ENCODE measurements around the gene SDCBP2.

The SDCBP2 gene

GRCh38 chr20:1321654-1321939 is 7.3 kb downstream of the SDCBP2 start:
- peaks cover 15% of the 10 kb centered on the region for H3K4me1 ChIP-seq (ENCODE audit: insufficient read depth, low read length)
- peaks cover 3% of the 10 kb centered on the region for H3K27me3 ChIP-seq (ENCODE audit: insufficient read depth, low read length)
- H2AFZ ChIP-seq (ENCODE audit: low read depth, low read length): no peak overlapping the region
- no peaks in the 10 kb centered on the region for H3K36me3 ChIP-seq (ENCODE audit: insufficient read depth, low read length)
- no peaks in the 10 kb centered on the region for H3K9me3 ChIP-seq (ENCODE audit: low read length)
- no peak overlapping the region for H3K4me3 ChIP-seq (ENCODE audit: low read length)

- Histone ChIP-seq H3K4me1 (ENCODE audit: insufficient read depth, low read length) (peaks cover 9% of the 10 kb centered on the region), H3K36me3 (ENCODE audit: insufficient read depth, low read length) (no peaks in the 10 kb centered on the region), H3K27me3 (ENCODE audit: insufficient read depth, low read length) (peaks cover 3% of the 10 kb centered on the region), H3K4me3 (ENCODE audit: low read length) (no peak overlapping the region), H3K9me3 (ENCODE audit: low read length) (no peaks in the 10 kb centered on the region), H2AFZ (ENCODE audit: low read depth, low read length) (no peak overlapping the region)
Measured at GRCh38 chr20:1320902-1321653, 7.9 kb downstream of the SDCBP2 start.

- H3K27me3 ChIP-seq (ENCODE audit: insufficient read depth, low read length): peaks cover 3% of the 10 kb centered on the region
Measured at GRCh38 chr20:1320016-1320415, 8.9 kb downstream of the SDCBP2 start.

GRCh38 chr20:1319462-1319861 is 9.5 kb downstream of the SDCBP2 start:
- peaks cover 3% of the 10 kb centered on the region for H3K27me3 ChIP-seq (ENCODE audit: insufficient read depth, low read length)

More at GRCh38 chr20:1320016-1320415, 8.9 kb downstream of the SDCBP2 start:
- Histone ChIP-seq H3K9me3 (ENCODE audit: low read length) (no peaks in the 10 kb centered on the region), H3K4me3 (ENCODE audit: low read length) (no peak overlapping the region), H3K36me3 (ENCODE audit: insufficient read depth, low read length) (no peaks in the 10 kb centered on the region), H2AFZ (ENCODE audit: low read depth, low read length) (no peak overlapping the region), H3K4me1 (ENCODE audit: insufficient read depth, low read length) (peaks cover 6% of the 10 kb centered on the region)

DNA sequence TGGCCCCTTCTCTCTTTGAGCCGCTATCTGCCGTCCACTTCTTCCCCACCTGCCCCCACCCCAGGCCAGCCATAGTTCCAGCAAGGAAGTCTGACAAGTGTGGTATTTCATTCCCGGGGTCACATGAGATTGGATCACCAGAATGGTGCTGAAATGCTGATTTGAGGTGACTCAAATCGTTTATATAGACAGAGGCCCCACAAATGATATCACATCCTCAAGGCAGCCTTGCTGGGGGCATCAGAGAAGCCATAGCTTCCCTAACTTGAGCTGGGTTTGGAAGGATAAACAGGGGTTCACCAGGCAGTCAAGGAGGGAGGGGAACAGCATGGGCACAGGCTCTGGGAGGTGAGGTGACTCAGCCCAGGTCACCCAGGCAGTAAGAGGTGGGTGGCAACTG is 9.9 kb downstream of the SDCBP2 start:
- Histone ChIP-seq H2AFZ (ENCODE audit: low read depth, low read length) (no peak overlapping the region), H3K4me3 (ENCODE audit: low read length) (no peak overlapping the region), H3K36me3 (ENCODE audit: insufficient read depth, low read length) (no peaks in the 10 kb centered on the region), H3K27me3 (ENCODE audit: insufficient read depth, low read length) (peaks cover 3% of the 10 kb centered on the region), H3K9me3 (ENCODE audit: low read length) (no peaks in the 10 kb centered on the region), H3K4me1 (ENCODE audit: insufficient read depth, low read length) (no peaks in the 10 kb centered on the region)

More at GRCh38 chr20:1319462-1319861, 9.5 kb downstream of the SDCBP2 start:
- Histone ChIP-seq H3K36me3 (ENCODE audit: insufficient read depth, low read length) (no peaks in the 10 kb centered on the region), H3K4me3 (ENCODE audit: low read length) (no peak overlapping the region), H3K4me1 (ENCODE audit: insufficient read depth, low read length) (peaks cover under 1% of the 10 kb centered on the region), H2AFZ (ENCODE audit: low read depth, low read length) (no peak overlapping the region), H3K9me3 (ENCODE audit: low read length) (no peaks in the 10 kb centered on the region)

DNA sequence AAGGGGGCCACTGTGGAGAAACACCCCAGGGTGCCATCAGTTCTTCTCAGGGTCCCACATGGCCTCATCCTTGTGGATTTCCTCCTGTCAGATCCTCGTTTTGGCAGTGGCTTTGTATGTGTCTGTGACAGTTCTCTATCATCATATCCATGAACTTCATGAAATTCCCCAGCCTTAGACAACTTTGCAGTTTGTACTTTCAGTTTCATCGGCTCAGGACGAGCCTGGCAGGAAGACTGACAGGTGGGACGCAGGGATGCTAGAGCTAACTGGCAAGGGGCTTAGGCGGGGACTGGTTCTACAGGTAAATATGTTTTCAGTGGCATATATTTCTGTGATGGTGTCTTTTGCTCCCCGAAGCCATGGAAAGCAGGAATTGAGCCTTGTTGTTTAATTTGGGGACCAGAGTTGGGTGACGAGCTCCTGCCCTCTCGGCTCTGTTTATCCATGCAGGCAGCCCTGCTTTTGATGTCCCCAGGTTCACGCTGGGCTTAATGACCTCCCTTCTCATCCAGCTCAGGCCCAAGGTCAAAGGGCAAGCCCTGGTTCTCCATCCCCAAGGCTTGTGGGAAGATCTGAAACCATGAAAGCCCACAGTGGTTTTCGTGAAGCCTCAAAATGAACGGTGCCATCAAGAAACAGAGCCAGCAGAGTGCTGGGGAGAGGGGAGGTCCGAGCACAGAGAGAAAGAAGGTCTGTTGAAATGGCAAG is 11.2 kb downstream of the SDCBP2 start:
- H3K27me3 ChIP-seq (ENCODE audit: insufficient read depth, low read length): peaks cover 3% of the 10 kb centered on the region
- H3K9me3 ChIP-seq (ENCODE audit: low read length): no peaks in the 10 kb centered on the region
- no peaks in the 10 kb centered on the region for H3K36me3 ChIP-seq (ENCODE audit: insufficient read depth, low read length)
- H2AFZ ChIP-seq (ENCODE audit: low read depth, low read length): no peak overlapping the region
- no peak overlapping the region for H3K4me3 ChIP-seq (ENCODE audit: low read length)
- no peaks in the 10 kb centered on the region for H3K4me1 ChIP-seq (ENCODE audit: insufficient read depth, low read length)

DNA sequence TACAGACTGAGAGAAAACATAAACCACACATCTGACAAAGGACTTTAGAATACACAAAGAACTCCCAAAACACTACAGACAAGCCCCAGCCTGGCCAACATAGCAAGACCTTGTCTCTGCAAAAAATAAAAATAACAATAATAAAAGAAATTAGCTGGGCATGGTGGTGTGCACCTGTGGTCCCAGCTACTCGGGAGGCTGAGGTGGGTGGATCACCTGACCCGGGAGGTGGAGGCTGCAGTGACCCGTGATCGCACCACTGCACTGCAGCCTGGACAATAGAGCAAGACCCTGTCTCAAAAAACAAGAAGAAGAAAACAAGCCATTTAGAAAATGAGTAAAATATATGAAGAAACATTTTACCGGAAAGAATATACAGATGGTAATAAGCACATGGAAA is 13.1 kb downstream of the SDCBP2 start:
- H3K36me3 ChIP-seq (ENCODE audit: insufficient read depth, low read length): no peaks in the 10 kb centered on the region
- H2AFZ ChIP-seq (ENCODE audit: low read depth, low read length): no peak overlapping the region
- H3K4me1 ChIP-seq (ENCODE audit: insufficient read depth, low read length): no peaks in the 10 kb centered on the region
- H3K4me3 ChIP-seq (ENCODE audit: low read length): no peak overlapping the region
- H3K27me3 ChIP-seq (ENCODE audit: insufficient read depth, low read length): peaks cover 3% of the 10 kb centered on the region
- no peaks in the 10 kb centered on the region for H3K9me3 ChIP-seq (ENCODE audit: low read length)

GRCh38 chr20:1313236-1313964 is 15.5 kb downstream of the SDCBP2 start:
- Histone ChIP-seq H3K4me3 (ENCODE audit: low read length) (no peak overlapping the region), H3K9me3 (ENCODE audit: low read length) (no peaks in the 10 kb centered on the region), H2AFZ (ENCODE audit: low read depth, low read length) (no peak overlapping the region), H3K4me1 (ENCODE audit: insufficient read depth, low read length) (peaks cover 18% of the 10 kb centered on the region), H3K27me3 (ENCODE audit: insufficient read depth, low read length) (peaks cover 3% of the 10 kb centered on the region), H3K36me3 (ENCODE audit: insufficient read depth, low read length) (no peaks in the 10 kb centered on the region)

- H3K4me3 ChIP-seq (ENCODE audit: low read length): no peak overlapping the region
Measured at GRCh38 chr20:1312904-1313235, 16.1 kb downstream of the SDCBP2 start.

DNA sequence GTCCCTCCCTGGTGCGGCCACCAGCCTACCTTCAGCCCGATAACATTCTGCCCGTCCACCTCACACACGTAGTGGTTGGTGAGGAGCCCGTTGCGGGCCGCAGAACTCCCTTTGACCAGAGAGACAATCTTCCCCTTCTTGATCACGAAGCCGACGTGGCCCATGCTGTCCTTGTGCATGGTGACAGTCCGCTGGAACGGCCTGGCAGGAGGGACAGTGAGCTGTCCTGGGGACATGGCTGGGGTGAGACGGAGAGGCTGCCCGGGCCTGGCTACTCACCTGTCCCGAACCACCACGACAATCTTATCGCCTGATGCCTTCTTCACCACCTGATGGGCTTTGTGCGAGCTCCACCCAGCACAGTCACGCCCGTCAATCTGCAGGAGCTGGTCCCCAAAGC is 16.6 kb downstream of the SDCBP2 start:
- Histone ChIP-seq H3K9me3 (ENCODE audit: low read length) (no peaks in the 10 kb centered on the region), H2AFZ (ENCODE audit: low read depth, low read length) (no peak overlapping the region), H3K4me1 (ENCODE audit: insufficient read depth, low read length) (peaks cover 18% of the 10 kb centered on the region), H3K4me3 (ENCODE audit: low read length) (no peak overlapping the region), H3K27me3 (ENCODE audit: insufficient read depth, low read length) (no peaks in the 10 kb centered on the region), H3K36me3 (ENCODE audit: insufficient read depth, low read length) (no peaks in the 10 kb centered on the region)

More at GRCh38 chr20:1312904-1313235, 16.1 kb downstream of the SDCBP2 start:
- Histone ChIP-seq H3K9me3 (ENCODE audit: low read length) (no peaks in the 10 kb centered on the region), H3K4me1 (ENCODE audit: insufficient read depth, low read length) (peaks cover 18% of the 10 kb centered on the region), H3K27me3 (ENCODE audit: insufficient read depth, low read length) (peaks cover 1% of the 10 kb centered on the region), H3K36me3 (ENCODE audit: insufficient read depth, low read length) (no peaks in the 10 kb centered on the region), H2AFZ (ENCODE audit: low read depth, low read length) (no peak overlapping the region)

DNA sequence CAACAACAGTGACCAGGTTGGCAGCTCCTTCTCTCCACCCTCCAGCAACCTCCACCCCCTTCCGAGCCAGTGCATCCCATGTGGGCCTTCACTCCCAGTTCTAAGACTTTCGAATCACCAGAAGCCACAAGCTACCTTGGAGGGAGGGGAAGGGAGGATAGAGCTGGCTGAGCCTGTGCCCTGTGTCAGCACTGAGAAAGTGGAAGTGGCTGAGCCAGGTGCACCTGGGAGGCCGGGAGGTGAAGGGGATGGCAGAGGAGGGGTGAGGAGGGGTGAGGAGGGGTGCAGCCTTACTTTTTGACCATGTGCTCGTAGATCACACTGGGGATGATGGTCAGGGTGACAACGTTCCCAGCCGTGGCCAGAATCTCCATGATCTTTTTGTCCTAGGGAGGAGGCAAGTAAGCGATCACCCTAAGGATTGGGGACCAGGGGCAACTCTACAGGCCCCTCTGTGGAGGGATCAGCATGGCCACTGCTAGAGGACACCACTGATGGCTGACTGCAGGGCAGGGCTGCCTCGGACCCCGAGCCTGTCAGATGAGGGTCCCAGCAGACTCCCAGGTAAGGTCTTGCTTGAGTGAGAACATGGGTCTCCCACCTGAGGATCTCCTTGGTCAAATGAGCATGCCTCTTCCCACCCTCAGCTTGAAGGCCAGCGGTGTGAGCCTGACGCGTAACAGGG is 18.3 kb downstream of the SDCBP2 start:
- Histone ChIP-seq H2AFZ (ENCODE audit: low read depth, low read length) (peak overlapping the region; percentile 66), H3K4me1 (ENCODE audit: insufficient read depth, low read length) (peaks cover 18% of the 10 kb centered on the region), H3K36me3 (ENCODE audit: insufficient read depth, low read length) (no peaks in the 10 kb centered on the region), H3K9me3 (ENCODE audit: low read length) (no peaks in the 10 kb centered on the region), H3K4me3 (ENCODE audit: low read length) (no peak overlapping the region), H3K27me3 (ENCODE audit: insufficient read depth, low read length) (no peaks in the 10 kb centered on the region)

DNA sequence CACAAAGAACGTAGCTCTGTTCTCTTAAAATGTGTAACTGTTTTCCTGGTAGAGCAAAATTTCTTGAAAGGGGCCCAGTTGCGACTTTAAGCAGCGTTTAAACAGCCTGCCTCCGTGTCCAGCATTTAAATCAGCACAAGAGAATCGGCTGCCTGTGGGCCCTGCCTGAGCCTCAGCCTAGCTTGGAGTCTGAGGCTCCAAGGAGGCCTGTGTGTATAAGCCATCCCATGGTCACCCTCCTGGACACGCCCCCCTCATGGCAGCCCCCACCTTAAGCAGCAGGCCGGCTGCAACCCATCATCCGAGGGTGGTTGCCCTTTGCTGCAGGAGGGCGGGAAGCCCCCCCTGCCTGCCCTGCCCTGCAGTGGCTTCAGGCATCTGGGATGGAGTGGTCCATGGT is 18.9 kb downstream of the SDCBP2 start:
- no peaks in the 10 kb centered on the region for H3K27me3 ChIP-seq (ENCODE audit: insufficient read depth, low read length)
- peak overlapping the region; percentile 66 for H2AFZ ChIP-seq (ENCODE audit: low read depth, low read length)

DNA sequence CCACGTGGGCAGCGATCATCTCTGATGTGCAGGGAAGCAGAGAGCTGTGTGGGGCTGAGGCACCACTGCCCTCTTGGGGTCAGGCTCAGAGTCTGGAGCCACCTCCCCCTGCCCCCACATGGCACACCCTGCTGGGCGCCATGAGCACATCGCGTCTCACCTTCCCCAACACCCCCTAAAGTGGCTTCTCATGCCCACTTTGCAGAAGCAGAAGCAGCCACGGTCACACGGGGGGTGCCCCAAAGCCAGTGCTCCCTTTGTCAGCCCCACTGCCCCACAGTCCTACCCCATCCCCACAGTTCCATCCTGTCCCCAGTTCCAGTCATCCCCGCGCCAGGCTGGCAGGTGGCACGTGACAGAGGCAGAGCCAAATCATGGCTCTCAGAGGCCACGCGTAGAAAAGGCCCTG is 19.5 kb downstream of the SDCBP2 start:
- Histone ChIP-seq H3K4me3 (ENCODE audit: low read length) (no peak overlapping the region), H3K27me3 (ENCODE audit: insufficient read depth, low read length) (no peaks in the 10 kb centered on the region), H3K36me3 (ENCODE audit: insufficient read depth, low read length) (no peaks in the 10 kb centered on the region), H3K4me1 (ENCODE audit: insufficient read depth, low read length) (peaks cover 18% of the 10 kb centered on the region), H3K9me3 (ENCODE audit: low read length) (no peaks in the 10 kb centered on the region), H2AFZ (ENCODE audit: low read depth, low read length) (peak overlapping the region; percentile 24)

More for the DNA sequence above, 18.9 kb downstream of the SDCBP2 start:
- Histone ChIP-seq H3K9me3 (ENCODE audit: low read length) (no peaks in the 10 kb centered on the region), H3K36me3 (ENCODE audit: insufficient read depth, low read length) (no peaks in the 10 kb centered on the region), H3K4me1 (ENCODE audit: insufficient read depth, low read length) (peaks cover 18% of the 10 kb centered on the region), H3K4me3 (ENCODE audit: low read length) (no peak overlapping the region)
